Caco-2 (cell line): ENCODE measurements around the gene PAM. TPM values are rescaled to one million over a fixed set of nuclear protein-coding genes. Genes with fewer than 3 reads are reported as not detected.

ENCODE experiments used
- BruUV-seq: library from RNA; stranded (reverse); fragments of 400-500 nt; replicated peaks from 2 replicates; lab custom pipeline; 2021; lab: Mats Ljungman, UMichigan
- CTCF ChIA-PET: fragments of 300-600 bp; sonication (Branson Sonifier 250); formaldehyde crosslinking; loops from one replicate; lab custom pipeline; 2022; ENCODE audit warnings: antibody characterized with exemption; lab: Charles Lee
- POLR2A ChIA-PET: fragments of 300-600 bp; sonication (Branson Sonifier 250); formaldehyde crosslinking; loops from one replicate; lab custom pipeline; 2022; ENCODE audit warnings: antibody characterized with exemption; lab: Charles Lee
- DNase-seq, 2 experiments: peaks; one replicate each; pipeline versions ENCODE4 v3.0.0 to v3.0.0-alpha.2; 2020 to 2022
- H3K27me3 ChIP-seq: replicated peaks from 2 replicates; pipeline ENCODE4 v1.6.0; 2011; ENCODE audit warnings: low read length; ENCODE audit not compliant: control insufficient read depth, insufficient read depth
- H3K36me3 ChIP-seq: 2 replicates; pipeline ENCODE4 v1.5.1; 2011; ENCODE audit warnings: low read length; ENCODE audit not compliant: control insufficient read depth, insufficient read depth
- H3K4me1 ChIP-seq: fragments of 250-450 bp; sonication (Bioruptor Pico); 2 replicates; pipeline ENCODE4 v1.5.1; 2020; ENCODE audit warnings: mild to moderate bottlenecking
- H3K4me3 ChIP-seq: 2 replicates; pipeline ENCODE4 v1.5.1; 2011; ENCODE audit warnings: low read depth, mild to moderate bottlenecking, control low read depth, low read length
- H3K9me3 ChIP-seq: fragments of 250-450 bp; sonication (Bioruptor Pico); 2 replicates; pipeline ENCODE4 v1.5.1; 2020; ENCODE audit warnings: mild to moderate bottlenecking, moderate library complexity
- H3K27ac Mint-ChIP-seq: one replicate; pipeline ENCODE4 v1.8.0; 2022; ENCODE audit warnings: mixed read lengths; ENCODE audit not compliant: unreplicated experiment
- H3K27me3 Mint-ChIP-seq: one replicate; pipeline ENCODE4 v1.8.0; 2022; ENCODE audit warnings: mixed read lengths; ENCODE audit not compliant: insufficient read depth, unreplicated experiment
- H3K36me3 Mint-ChIP-seq: one replicate; pipeline ENCODE4 v1.8.0; 2022; ENCODE audit warnings: mild to moderate bottlenecking, mixed read lengths; ENCODE audit not compliant: insufficient read depth, unreplicated experiment
- H3K4me1 Mint-ChIP-seq: one replicate; pipeline ENCODE4 v1.8.0; 2022; ENCODE audit warnings: low read depth, mixed read lengths; ENCODE audit not compliant: unreplicated experiment
- H3K4me3 Mint-ChIP-seq: one replicate; pipeline ENCODE4 v1.8.0; 2022; ENCODE audit warnings: mild to moderate bottlenecking, moderate library complexity, mixed read lengths; ENCODE audit not compliant: unreplicated experiment
- H3K9me3 Mint-ChIP-seq: one replicate; pipeline ENCODE4 v1.8.0; 2022; ENCODE audit warnings: mixed read lengths; ENCODE audit not compliant: unreplicated experiment
- CTCF ChIP-seq, 2 experiments: fragments of 200-600 bp in 1 of 2; IDR thresholded peaks; 1 replicate in 1 of 2; 2 replicates in 1 of 2; pipeline versions ENCODE4 v1.5.1 to v1.8.0; 2011 to 2022; ENCODE audit warnings: antibody characterized with exemption in 1 of 2, control low read depth in 1 of 2, inconsistent platforms in 1 of 2, low read depth in 1 of 2, low read length in 1 of 2, mild to moderate bottlenecking in 1 of 2, moderate library complexity in 1 of 2; ENCODE audit not compliant: insufficient read depth in 1 of 2, severe bottlenecking in 1 of 2, unreplicated experiment in 1 of 2
- intact Hi-C: fragments of 100-400 bp; cut with micrococcal nuclease; formaldehyde crosslinking; loops from one replicate; pipeline ENCODE4 v1.10.0; 2022; ENCODE audit not compliant: unreplicated experiment
- total RNA-seq: library from RNA; stranded (reverse); gene quantifications from 2 replicates; pipeline ENCODE4 v1.2.3, GENCODE V29; 2022

Gene PAM
- total RNA-seq, 1 experiment from 2014 or later, result 48.0 TPM

- Mint-ChIP-seq H3K9me3 (no peaks in the 10 kb centered on the region), H3K4me1 (no peaks in the 10 kb centered on the region), H3K27me3 (no peaks in the 10 kb centered on the region), H3K27ac (no peak overlapping the region), H3K36me3 (no peaks in the 10 kb centered on the region), H3K4me3 (no peak overlapping the region)
- no peak overlapping the region for H3K4me3 ChIP-seq
- POLR2A ChIA-PET, result no interaction called here
- no peaks in the 10 kb centered on the region for H3K36me3 ChIP-seq
- H3K4me1 ChIP-seq, result no peaks in the 10 kb centered on the region
- intact Hi-C loops, result no loop called here
- BruUV-seq, result no TSS peak
- H3K27me3 ChIP-seq, result no peaks in the 10 kb centered on the region
- TF ChIP-seq CTCF (IDR thresholded peaks at IDR 0.05; ENCODE audit: insufficient read depth in 1 of 2, low read depth in 1 of 2, low read length in 1 of 2, severe bottlenecking in 1 of 2, unreplicated experiment in 1 of 2), result no peak
- CTCF ChIA-PET, result no interaction called here
- DNase-seq, result no peak
- 0 out of 2 replicates have a peak, but pooled peaks cover 3% of the 10 kb centered on the region for H3K9me3 ChIP-seq
Measured at GRCh38 chr5:102826629-102827028, 71.5 kb downstream of the PAM start.

- H3K4me1 ChIP-seq, result no peaks in the 10 kb centered on the region
- ChIA-PET CTCF (no interaction called here), POLR2A (no interaction called here)
- DNase-seq, result no peak
- Mint-ChIP-seq H3K9me3 (no peaks in the 10 kb centered on the region), H3K36me3 (no peaks in the 10 kb centered on the region), H3K27ac (no peak overlapping the region), H3K4me3 (no peak overlapping the region), H3K27me3 (no peaks in the 10 kb centered on the region), H3K4me1 (no peaks in the 10 kb centered on the region)
- H3K36me3 ChIP-seq, result no peaks in the 10 kb centered on the region
- H3K9me3 ChIP-seq, result no peaks in the 10 kb centered on the region
- TF ChIP-seq CTCF (IDR thresholded peaks at IDR 0.05; ENCODE audit: insufficient read depth in 1 of 2, low read depth in 1 of 2, low read length in 1 of 2, severe bottlenecking in 1 of 2, unreplicated experiment in 1 of 2), result no peak
- intact Hi-C loops, result no loop called here
- BruUV-seq, result no TSS peak
- no peak overlapping the region for H3K4me3 ChIP-seq
- H3K27me3 ChIP-seq, result no peaks in the 10 kb centered on the region
Measured at GRCh38 chr5:102830241-102830640, 75.1 kb downstream of the PAM start.

GRCh38 chr5:102832445-102832844, 77.3 kb downstream of the PAM start:
- no peaks in the 10 kb centered on the region for H3K4me1 ChIP-seq
- H3K36me3 Mint-ChIP-seq, result no peaks in the 10 kb centered on the region
- no peak overlapping the region for H3K4me3 ChIP-seq
- TF ChIP-seq CTCF (IDR thresholded peaks at IDR 0.05; ENCODE audit: insufficient read depth in 1 of 2, low read depth in 1 of 2, low read length in 1 of 2, severe bottlenecking in 1 of 2, unreplicated experiment in 1 of 2), result no peak
- H3K9me3 Mint-ChIP-seq, result no peaks in the 10 kb centered on the region
- H3K9me3 ChIP-seq, result no peaks in the 10 kb centered on the region; the same call in 1 of the 2 replicates
- CTCF ChIA-PET, result no interaction called here
- no peaks in the 10 kb centered on the region for H3K27me3 ChIP-seq
- H3K4me3 Mint-ChIP-seq, result no peak overlapping the region
- H3K4me1 Mint-ChIP-seq, result no peaks in the 10 kb centered on the region
- no peak for DNase-seq
- H3K36me3 ChIP-seq, result no peaks in the 10 kb centered on the region
- no TSS peak for BruUV-seq
- POLR2A ChIA-PET, result no interaction called here
- no peak overlapping the region for H3K27ac Mint-ChIP-seq
- intact Hi-C loops, result no loop called here
- H3K27me3 Mint-ChIP-seq, result no peaks in the 10 kb centered on the region
